ENCODE data around the gene UBC.

GRCh38 chr12:124913474-124914391, 717 bp downstream of the UBC start:
- TF ChIP-seq, protein P1, sequence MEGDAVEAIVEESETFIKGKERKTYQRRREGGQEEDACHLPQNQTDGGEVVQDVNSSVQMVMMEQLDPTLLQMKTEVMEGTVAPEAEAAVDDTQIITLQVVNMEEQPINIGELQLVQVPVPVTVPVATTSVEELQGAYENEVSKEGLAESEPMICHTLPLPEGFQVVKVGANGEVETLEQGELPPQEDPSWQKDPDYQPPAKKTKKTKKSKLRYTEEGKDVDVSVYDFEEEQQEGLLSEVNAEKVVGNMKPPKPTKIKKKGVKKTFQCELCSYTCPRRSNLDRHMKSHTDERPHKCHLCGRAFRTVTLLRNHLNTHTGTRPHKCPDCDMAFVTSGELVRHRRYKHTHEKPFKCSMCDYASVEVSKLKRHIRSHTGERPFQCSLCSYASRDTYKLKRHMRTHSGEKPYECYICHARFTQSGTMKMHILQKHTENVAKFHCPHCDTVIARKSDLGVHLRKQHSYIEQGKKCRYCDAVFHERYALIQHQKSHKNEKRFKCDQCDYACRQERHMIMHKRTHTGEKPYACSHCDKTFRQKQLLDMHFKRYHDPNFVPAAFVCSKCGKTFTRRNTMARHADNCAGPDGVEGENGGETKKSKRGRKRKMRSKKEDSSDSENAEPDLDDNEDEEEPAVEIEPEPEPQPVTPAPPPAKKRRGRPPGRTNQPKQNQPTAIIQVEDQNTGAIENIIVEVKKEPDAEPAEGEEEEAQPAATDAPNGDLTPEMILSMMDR (IDR thresholded peaks at IDR 0.05; ENCODE audit: low read depth, low read length, poor library complexity, severe bottlenecking) = peak; percentile 74
- no peak for TF ChIP-seq EZH2phosphoT487 (IDR thresholded peaks at IDR 0.05; ENCODE audit: borderline replicate concordance, low read length)
